Naive thymus-derived CD4-positive, alpha-beta T cell (primary cell): ENCODE results near the gene SLC17A1. TPM values are rescaled to one million over a fixed set of nuclear protein-coding genes. Genes with fewer than 3 reads are reported as not detected.

ENCODE experiments used
- ATAC-seq: fragments of 150-1000 bp; cut with Tn5 transposase; 2 replicates; pipeline ENCODE4 v1.10.0; 2021; ENCODE audit warnings: mild to moderate bottlenecking, moderate library complexity
- CTCF ChIA-PET: fragments of 350-600 bp; sonication (Branson Sonifier 250); formaldehyde crosslinking; loops from one replicate; lab custom pipeline; 2021; ENCODE audit warnings: antibody characterized with exemption; lab: Charles Lee
- POLR2A ChIA-PET: fragments of 350-600 bp; sonication (Branson Sonifier 250); formaldehyde crosslinking; loops from one replicate; lab custom pipeline; 2021; ENCODE audit warnings: antibody characterized with exemption, inconsistent platforms; lab: Charles Lee
- DNase-seq, 9 donors: peaks; one replicate each; pipeline versions ENCODE4 v3.0.0 to v3.0.0-alpha.2; 2020 to 2022; ENCODE audit warnings: mixed read lengths in 1 of 9
- H3K27ac ChIP-seq: one replicate; pipeline ENCODE4 v1.7.0; 2013; ENCODE audit warnings: mild to moderate bottlenecking, low read depth, low read length, moderate library complexity
- H3K27me3 ChIP-seq, 2 donors: one replicate each; pipeline ENCODE4 v1.7.0; 2013; ENCODE audit warnings: low read length in 2 of 2, mild to moderate bottlenecking in 2 of 2, moderate library complexity in 2 of 2; ENCODE audit not compliant: control insufficient read depth in 2 of 2, insufficient read depth in 2 of 2
- H3K36me3 ChIP-seq, 3 experiments: 1 replicate in 2 of 3; 2 replicates in 1 of 3; pipeline ENCODE4 v1.7.0; 2013; ENCODE audit warnings: low read length in 3 of 3, mild to moderate bottlenecking in 3 of 3, moderate library complexity in 1 of 3; ENCODE audit not compliant: insufficient read depth in 3 of 3, control insufficient read depth in 2 of 3
- H3K4me1 ChIP-seq, 2 donors: one replicate each; pipeline ENCODE4 v1.7.0; 2013; ENCODE audit warnings: low read length in 2 of 2, mild to moderate bottlenecking in 2 of 2, moderate library complexity in 1 of 2; ENCODE audit not compliant: control insufficient read depth in 2 of 2, insufficient read depth in 2 of 2
- H3K4me3 ChIP-seq: 2 replicates; pipeline ENCODE4 v1.7.0; 2013; ENCODE audit warnings: mild to moderate bottlenecking, low read length
- H3K9me3 ChIP-seq, 3 experiments: 1 replicate in 2 of 3; 2 replicates in 1 of 3; pipeline ENCODE4 v1.7.0; 2013; ENCODE audit warnings: low read length in 3 of 3; ENCODE audit not compliant: control insufficient read depth in 2 of 3
- H3K27ac Mint-ChIP-seq, 9 donors: one replicate each; pipeline ENCODE4 v1.8.0; 2020 to 2022; ENCODE audit warnings: mixed read lengths in 9 of 9, mild to moderate bottlenecking in 8 of 9, moderate library complexity in 5 of 9, inconsistent platforms in 2 of 9
- H3K27me3 Mint-ChIP-seq, 5 donors: one replicate each; pipeline ENCODE4 v1.8.0; 2021 to 2022; ENCODE audit warnings: mixed read lengths in 5 of 5, mild to moderate bottlenecking in 1 of 5
- H3K36me3 Mint-ChIP-seq, 5 donors: one replicate each; pipeline ENCODE4 v1.8.0; 2020 to 2022; ENCODE audit warnings: mixed read lengths in 5 of 5, mild to moderate bottlenecking in 3 of 5, inconsistent platforms in 1 of 5
- H3K4me1 Mint-ChIP-seq, 7 donors: one replicate each; pipeline ENCODE4 v1.8.0; 2020 to 2022; ENCODE audit warnings: mixed read lengths in 7 of 7, mild to moderate bottlenecking in 3 of 7, inconsistent platforms in 1 of 7
- H3K4me3 Mint-ChIP-seq, 10 donors: one replicate each; pipeline ENCODE4 v1.8.0; 2020 to 2022; ENCODE audit warnings: mild to moderate bottlenecking in 10 of 10, mixed read lengths in 10 of 10, moderate library complexity in 6 of 10, inconsistent platforms in 2 of 10
- H3K9me3 Mint-ChIP-seq, 11 donors: one replicate each; pipeline ENCODE4 v1.8.0; 2020 to 2022; ENCODE audit warnings: mixed read lengths in 11 of 11, mild to moderate bottlenecking in 4 of 11, inconsistent platforms in 1 of 11, moderate library complexity in 1 of 11
- intact Hi-C, 2 donors: fragments of 100-400 bp; cut with micrococcal nuclease; formaldehyde crosslinking; loops; one replicate each; pipeline ENCODE4 v1.15.1; 2023
- polyA plus RNA-seq, 2 donors: library from polyadenylated mRNA; unstranded; fragments of 300-500 nt; fragmentation: Illumina TruSeq; gene quantifications; one replicate each; pipeline ENCODE4 v1.2.3, GENCODE V29; 2021
- total RNA-seq, 6 experiments: library from RNA in 5 of 6; stranded (reverse) in 5 of 6; gene quantifications; 1 replicate in 5 of 6; 2 replicates in 1 of 6; pipeline ENCODE4 v1.2.3 and lab custom pipeline; 2021 to 2026

SLC17A1 gene
- total and polyA plus RNA-seq, 7 experiments from 2014 or later: not detected

DNA sequence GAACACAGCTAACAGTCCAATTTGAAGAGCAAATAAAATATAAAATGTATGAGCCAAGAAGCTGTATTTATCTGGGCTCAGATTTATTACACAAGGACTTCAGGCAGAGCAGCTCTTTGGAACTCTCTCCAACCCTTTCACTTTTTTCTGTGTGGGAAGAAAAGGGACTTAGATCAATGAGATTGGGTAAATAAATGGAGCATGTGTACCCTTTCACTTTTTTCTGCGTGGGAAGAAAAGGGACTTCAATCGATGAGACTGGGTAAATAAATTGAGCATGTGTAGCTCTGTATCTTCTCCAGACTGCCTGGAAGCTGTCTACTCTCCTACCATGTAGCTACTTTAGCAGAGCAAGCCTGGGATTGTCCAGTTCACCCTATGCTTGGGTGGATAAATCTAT, 31.5 kb upstream of the SLC17A1 start:
- peaks cover 0 to 6% (median 3%) of the 10 kb centered on the region in 5 donors for H3K27me3 Mint-ChIP-seq
- POLR2A ChIA-PET: interaction anchor here (1.2 kb wide), 1 partner anchor 22 kb away, joined by 3 read pairs; no protein-coding TSS in a partner anchor
- H3K4me3 Mint-ChIP-seq: no peak overlapping the region
- H3K27ac Mint-ChIP-seq: no peak overlapping the region
- Histone ChIP-seq H3K4me1 (peaks cover 13 to 20% of the 10 kb centered on the region in 2 donors), H3K9me3 (no peaks in the 10 kb centered on the region), H3K27me3 (no peaks in the 10 kb centered on the region), H3K36me3 (no peaks in the 10 kb centered on the region), H3K27ac (no peak overlapping the region), H3K4me3 (no peak overlapping the region)
- DNase-seq (no peak), ATAC-seq (no peak)
- H3K9me3 Mint-ChIP-seq: peaks cover 0 to 13% (median 2%) of the 10 kb centered on the region in 11 donors
- H3K4me1 Mint-ChIP-seq: peaks cover 8 to 39% (median 32%) of the 10 kb centered on the region in 7 donors
- CTCF ChIA-PET: no interaction called here
- H3K36me3 Mint-ChIP-seq: peaks cover 0 to 27% (median 4%) of the 10 kb centered on the region in 5 donors
- intact Hi-C loops: no loop called here

DNA sequence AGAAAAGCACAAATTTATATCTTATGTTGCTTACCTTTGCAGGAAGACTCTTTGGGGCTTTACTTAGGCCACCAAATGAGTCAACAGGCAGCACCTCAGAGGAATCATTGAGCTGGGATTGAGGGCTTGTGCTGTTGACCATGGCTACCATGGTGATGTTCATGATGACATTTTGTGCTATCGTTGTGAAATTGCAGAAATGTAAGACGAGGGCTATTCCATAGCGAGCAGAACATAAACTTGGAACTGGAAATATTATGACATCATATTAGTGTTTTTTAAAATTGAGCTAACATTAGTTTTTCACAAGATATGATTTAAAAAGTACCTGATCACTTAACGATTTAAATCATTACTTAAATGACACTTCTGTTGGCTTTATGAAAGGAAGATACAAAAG, 30.3 kb upstream of the SLC17A1 start:
- intact Hi-C loops: no loop called here
- peaks cover 8 to 45% (median 32%) of the 10 kb centered on the region in 7 donors for H3K4me1 Mint-ChIP-seq
- Histone ChIP-seq H3K27ac (no peak overlapping the region), H3K27me3 (no peaks in the 10 kb centered on the region), H3K9me3 (no peaks in the 10 kb centered on the region), H3K4me1 (peaks cover 13 to 20% of the 10 kb centered on the region in 2 donors), H3K4me3 (no peak overlapping the region), H3K36me3 (no peaks in the 10 kb centered on the region)
- no peak for DNase-seq
- peaks cover 0 to 27% (median 4%) of the 10 kb centered on the region in 5 donors for H3K36me3 Mint-ChIP-seq
- ATAC-seq: no peak
- no peak overlapping the region for H3K4me3 Mint-ChIP-seq
- H3K9me3 Mint-ChIP-seq: peaks cover 0 to 13% (median 0%) of the 10 kb centered on the region in 11 donors
- ChIA-PET CTCF (interaction anchor here (1.2 kb wide), 1 partner anchor 74 kb away, joined by 3 read pairs; no protein-coding TSS in a partner anchor), POLR2A (interaction anchor here (0.6 to 0.9 kb wide), 2 partner anchors 82 to 131 kb away, joined by 3 to 4 read pairs; no protein-coding TSS in a partner anchor)
- H3K27me3 Mint-ChIP-seq: peaks cover 0 to 15% (median 4%) of the 10 kb centered on the region in 5 donors
- no peak overlapping the region for H3K27ac Mint-ChIP-seq

DNA sequence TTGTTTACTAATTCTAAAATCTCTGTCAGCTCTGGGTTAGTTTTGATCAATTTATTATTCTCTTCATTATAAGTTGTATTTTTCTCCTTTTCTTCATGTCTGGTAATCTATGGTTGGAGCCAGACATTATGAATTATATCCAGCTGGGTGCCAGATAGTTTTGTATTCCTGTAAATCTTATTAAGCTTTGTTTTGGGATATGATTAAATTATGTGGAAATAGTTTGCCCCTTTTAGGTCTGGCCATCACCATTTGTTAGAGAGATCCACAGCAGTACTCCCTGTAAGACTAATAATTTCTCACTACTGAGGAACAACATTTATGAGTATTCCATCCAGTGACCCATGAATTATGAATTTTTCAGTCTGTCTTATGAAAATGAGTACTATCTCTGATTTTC, 20.9 kb upstream of the SLC17A1 start:
- no peaks in the 10 kb centered on the region for H3K27me3 ChIP-seq
- intact Hi-C loops: no loop called here
- H3K27me3 Mint-ChIP-seq: peaks cover 0 to 23% (median 6%) of the 10 kb centered on the region in 5 donors
- no peak overlapping the region for H3K4me3 Mint-ChIP-seq
- ChIA-PET POLR2A (no interaction called here), CTCF (no interaction called here)
- ATAC-seq (no peak), DNase-seq (no peak)
- peaks cover 5 to 17% (median 13%) of the 10 kb centered on the region in 7 donors for H3K4me1 Mint-ChIP-seq
- peaks cover 0 to 2% (median 0%) of the 10 kb centered on the region in 5 donors for H3K36me3 Mint-ChIP-seq
- no peaks in the 10 kb centered on the region for H3K9me3 ChIP-seq
- no peak overlapping the region for H3K4me3 ChIP-seq
- no peaks in the 10 kb centered on the region for H3K36me3 ChIP-seq
- no peaks in the 10 kb centered on the region for H3K9me3 Mint-ChIP-seq
- no peaks in the 10 kb centered on the region for H3K4me1 ChIP-seq
- H3K27ac ChIP-seq: no peak overlapping the region
- H3K27ac Mint-ChIP-seq: peak overlapping the region in 1 of 9 donors; percentile 51

DNA sequence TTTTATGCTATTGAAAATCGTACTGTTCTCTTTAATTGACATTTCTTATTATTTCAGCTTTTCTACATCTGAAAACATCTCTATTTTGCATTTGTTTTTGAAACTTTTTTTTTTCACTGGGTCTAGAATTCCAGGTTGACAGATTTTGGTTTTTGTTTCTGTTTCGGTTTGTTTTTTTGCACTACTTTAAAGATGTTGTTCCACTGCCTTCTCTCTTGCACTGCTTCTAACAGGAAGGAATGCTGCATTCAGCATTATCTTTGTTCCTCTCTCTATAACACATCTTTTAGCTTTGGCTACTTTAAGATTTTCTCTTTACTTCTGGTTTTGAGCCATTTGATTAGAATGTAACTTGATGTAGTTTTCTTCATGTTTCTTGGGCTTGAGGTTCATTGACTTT, 20.1 kb upstream of the SLC17A1 start:
- Mint-ChIP-seq H3K27ac (peak overlapping the region in 2 of 9 donors; percentile 51), H3K36me3 (peaks cover 0 to 4% (median 0%) of the 10 kb centered on the region in 5 donors), H3K9me3 (peaks cover 0 to 4% (median 0%) of the 10 kb centered on the region in 11 donors), H3K27me3 (peaks cover 0 to 26% (median 5%) of the 10 kb centered on the region in 5 donors), H3K4me3 (peak overlapping the region in 3 of 10 donors; percentile 4 to 70 (median 68)), H3K4me1 (peaks cover 5 to 17% (median 13%) of the 10 kb centered on the region in 7 donors)
- POLR2A ChIA-PET: interaction anchor here (0.7 kb wide), 1 partner anchor 661 kb away, joined by 3 read pairs; no protein-coding TSS in a partner anchor
- H3K27me3 ChIP-seq: no peaks in the 10 kb centered on the region
- no peak for DNase-seq
- CTCF ChIA-PET: no interaction called here
- no peaks in the 10 kb centered on the region for H3K4me1 ChIP-seq
- no peak for ATAC-seq
- no peak overlapping the region for H3K4me3 ChIP-seq
- intact Hi-C loops: no loop called here
- H3K27ac ChIP-seq: no peak overlapping the region
- no peaks in the 10 kb centered on the region for H3K9me3 ChIP-seq
- no peaks in the 10 kb centered on the region for H3K36me3 ChIP-seq

DNA sequence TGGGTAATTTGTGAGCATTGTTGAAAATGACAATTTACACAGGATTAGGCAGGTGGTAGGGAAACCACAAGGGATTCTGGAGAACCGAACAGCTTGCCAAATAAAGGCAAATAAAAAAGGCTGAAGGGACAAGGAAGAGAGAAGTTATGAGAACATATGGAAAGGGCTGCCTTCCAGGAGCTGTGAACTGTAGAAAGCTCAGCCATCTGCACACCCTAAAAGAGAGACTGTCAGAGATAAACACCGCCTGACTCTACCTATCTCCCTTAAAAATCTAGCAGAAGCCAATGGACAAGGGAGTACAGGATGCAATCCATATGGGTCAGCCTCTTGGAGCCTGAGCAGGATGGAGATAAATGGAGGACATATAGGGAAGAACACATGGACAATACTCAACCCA, 12.7 kb upstream of the SLC17A1 start:
- H3K36me3 ChIP-seq: no peaks in the 10 kb centered on the region
- no peaks in the 10 kb centered on the region for H3K9me3 ChIP-seq
- DNase-seq (no peak), ATAC-seq (no peak)
- H3K27ac ChIP-seq: no peak overlapping the region
- H3K4me1 ChIP-seq: no peaks in the 10 kb centered on the region
- no peak overlapping the region for H3K4me3 ChIP-seq
- POLR2A ChIA-PET: no interaction called here
- Mint-ChIP-seq H3K36me3 (peaks cover 0 to 5% (median 1%) of the 10 kb centered on the region in 5 donors), H3K4me3 (no peak overlapping the region), H3K4me1 (no peaks in the 10 kb centered on the region), H3K9me3 (peaks cover 0 to 6% (median 0%) of the 10 kb centered on the region in 11 donors), H3K27ac (no peak overlapping the region), H3K27me3 (peaks cover 10 to 20% (median 11%) of the 10 kb centered on the region in 5 donors)
- no peaks in the 10 kb centered on the region for H3K27me3 ChIP-seq
- intact Hi-C loops: no loop called here
- CTCF ChIA-PET: interaction anchor here (0.5 kb wide), 1 partner anchor 142 kb away, joined by 3 read pairs; no protein-coding TSS in a partner anchor

DNA sequence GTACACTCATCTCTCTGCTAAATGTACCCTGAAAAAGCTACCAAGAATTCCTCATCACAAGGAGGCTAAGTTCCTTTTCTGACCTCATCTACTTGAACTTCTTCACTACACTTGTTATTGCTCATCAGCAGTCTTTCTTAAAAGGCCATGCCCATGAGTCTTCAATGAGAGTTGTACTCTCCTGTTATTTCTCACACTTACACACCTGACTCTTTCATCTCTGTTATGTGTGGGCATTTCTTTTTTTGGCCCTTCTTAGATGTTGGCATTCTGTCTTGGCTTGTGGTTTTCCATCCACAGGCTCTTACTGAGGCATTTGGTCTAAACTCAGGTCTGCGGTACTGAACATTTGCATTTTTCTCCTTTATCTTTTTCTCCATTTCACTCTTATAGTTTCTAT, 10.7 kb upstream of the SLC17A1 start:
- POLR2A ChIA-PET: interaction anchor here (0.6 kb wide), 1 partner anchor 113 kb away, joined by 3 read pairs; no protein-coding TSS in a partner anchor
- CTCF ChIA-PET: no interaction called here
- H3K4me1 ChIP-seq: no peaks in the 10 kb centered on the region
- H3K27me3 Mint-ChIP-seq: peaks cover 9 to 11% (median 10%) of the 10 kb centered on the region in 5 donors
- H3K27ac Mint-ChIP-seq: no peak overlapping the region
- H3K4me3 Mint-ChIP-seq: no peak overlapping the region
- no peaks in the 10 kb centered on the region for H3K27me3 ChIP-seq
- DNase-seq (no peak), ATAC-seq (no peak)
- peaks cover 0 to 6% (median 0%) of the 10 kb centered on the region in 11 donors for H3K9me3 Mint-ChIP-seq
- H3K4me3 ChIP-seq: no peak overlapping the region
- peaks cover 0 to 5% (median 1%) of the 10 kb centered on the region in 5 donors for H3K36me3 Mint-ChIP-seq
- no peaks in the 10 kb centered on the region for H3K4me1 Mint-ChIP-seq
- intact Hi-C loops: no loop called here
- H3K9me3 ChIP-seq: no peaks in the 10 kb centered on the region
- no peak overlapping the region for H3K27ac ChIP-seq
- H3K36me3 ChIP-seq: no peaks in the 10 kb centered on the region
